Activated CD4-positive, alpha-beta memory T cell treated with anti-CD3 and anti-CD28 coated beads, Interleukin-2, amount 10 ng/mL, durations not matched to agents 7 days and 5 days (primary cell): ENCODE results near the gene DDX51. TPM values are rescaled to one million over a fixed set of nuclear protein-coding genes. Genes with fewer than 3 reads are reported as not detected.
"Not testable (repeated sequence)": the region's sequence is repeated elsewhere in the genome, so short reads cannot be mapped to it uniquely, and the experiment has no call there.

Experiments
- CTCF ChIA-PET: fragments of 350-600 bp; sonication (Branson Sonifier 250); formaldehyde crosslinking; loops from one replicate; lab custom pipeline; 2021; ENCODE audit warnings: antibody characterized with exemption, inconsistent platforms; lab: Charles Lee
- POLR2A ChIA-PET: fragments of 350-600 bp; sonication (Branson Sonifier 250); formaldehyde crosslinking; loops from one replicate; lab custom pipeline; 2021; ENCODE audit warnings: antibody characterized with exemption; lab: Charles Lee
- DNase-seq: peaks from one replicate; pipeline ENCODE4 v3.0.0-alpha.2; 2020
- H3K27ac Mint-ChIP-seq: one replicate; pipeline ENCODE4 v1.8.0; 2021; ENCODE audit warnings: mild to moderate bottlenecking, mixed read lengths
- H3K27me3 Mint-ChIP-seq: one replicate; pipeline ENCODE4 v1.8.0; 2021; ENCODE audit warnings: mixed read lengths
- H3K36me3 Mint-ChIP-seq: one replicate; pipeline ENCODE4 v1.8.0; 2021; ENCODE audit warnings: low read depth, mixed read lengths
- H3K4me1 Mint-ChIP-seq: one replicate; pipeline ENCODE4 v1.8.0; 2021; ENCODE audit warnings: mixed read lengths
- H3K4me3 Mint-ChIP-seq: one replicate; pipeline ENCODE4 v1.8.0; 2021; ENCODE audit warnings: mild to moderate bottlenecking, mixed read lengths
- H3K9me3 Mint-ChIP-seq: one replicate; pipeline ENCODE4 v1.8.0; 2021; ENCODE audit warnings: mixed read lengths
- total RNA-seq, 2 experiments: library from RNA; stranded (reverse); gene quantifications; one replicate each; pipeline ENCODE4 v1.2.3, GENCODE V29; 2021

The DDX51 gene
- total RNA-seq, 2 experiments from 2014 or later: 17.9 to 18.6 TPM

DNA sequence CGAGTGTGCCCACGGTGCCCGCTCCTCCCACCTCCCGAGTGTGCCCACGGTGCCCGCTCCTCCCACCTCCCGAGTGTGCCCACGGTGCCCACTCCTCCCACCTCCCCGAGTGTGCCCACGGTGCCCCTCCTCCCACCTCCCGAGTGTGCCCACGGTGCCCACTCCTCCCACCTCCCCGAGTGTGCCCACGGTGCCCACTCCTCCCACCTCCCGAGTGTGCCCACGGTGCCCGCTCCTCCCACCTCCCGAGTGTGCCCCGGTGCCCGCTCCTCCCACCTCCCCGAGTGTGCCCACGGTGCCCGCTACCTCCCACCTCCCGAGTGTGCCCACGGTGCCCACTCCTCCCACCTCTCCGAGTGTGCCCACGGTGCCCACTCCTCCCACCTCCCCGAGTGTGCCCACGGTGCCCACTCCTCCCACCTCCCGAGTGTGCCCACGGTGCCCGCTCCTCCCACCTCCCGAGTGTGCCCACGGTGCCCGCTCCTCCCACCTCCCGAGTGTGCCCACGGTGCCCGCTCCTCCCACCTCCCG is 9.4 kb downstream of the DDX51 start:
- POLR2A ChIA-PET, H3K27ac Mint-ChIP-seq: not testable (repeated sequence)

DNA sequence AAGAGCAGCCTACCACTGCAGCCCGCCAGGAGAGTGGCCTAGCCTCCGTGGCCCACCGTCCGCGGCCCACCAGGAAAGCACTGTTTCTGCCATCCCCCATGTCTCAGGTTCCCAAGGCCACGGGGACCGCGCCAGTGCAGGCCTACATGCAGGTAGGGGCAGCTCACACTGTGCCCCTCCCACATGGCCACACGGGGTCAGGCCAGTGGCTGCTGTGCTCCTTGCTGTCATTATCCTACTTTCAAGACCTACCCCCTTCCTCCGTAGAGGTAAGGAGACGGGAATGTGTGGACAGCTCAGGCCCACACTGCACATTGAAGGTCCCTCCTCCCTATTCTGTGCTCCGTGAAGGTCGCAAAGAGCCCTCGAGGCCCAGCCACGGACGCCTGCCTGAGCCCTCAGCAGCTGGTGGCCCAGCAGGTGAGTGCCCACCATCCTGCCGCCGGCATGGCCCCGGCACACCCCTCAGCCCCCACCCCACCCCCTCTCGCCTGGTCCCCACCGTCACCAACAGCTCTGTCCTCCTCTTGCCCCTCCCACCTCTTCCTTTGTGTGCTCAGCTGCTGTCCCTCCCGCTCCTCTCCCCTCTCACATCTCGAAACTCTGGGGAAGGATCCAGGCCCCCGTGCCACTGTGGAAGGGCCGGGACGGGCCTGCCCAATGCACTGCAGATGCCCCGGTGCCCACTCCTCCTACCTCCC is 10.0 kb downstream of the DDX51 start:
- CTCF ChIA-PET: no interaction called here
- H3K36me3 Mint-ChIP-seq: peaks cover 13% of the 10 kb centered on the region
- no peaks in the 10 kb centered on the region for H3K4me1 Mint-ChIP-seq
- no peak overlapping the region for H3K4me3 Mint-ChIP-seq
- no peaks in the 10 kb centered on the region for H3K27me3 Mint-ChIP-seq
- POLR2A ChIA-PET: no interaction called here
- DNase-seq: no peak
- H3K9me3 Mint-ChIP-seq: peaks cover 3% of the 10 kb centered on the region
- H3K27ac Mint-ChIP-seq: no peak overlapping the region

More for the DNA sequence above, 9.4 kb downstream of the DDX51 start:
- H3K4me3 Mint-ChIP-seq, CTCF ChIA-PET, H3K4me1 Mint-ChIP-seq, H3K27me3 Mint-ChIP-seq, DNase-seq, H3K9me3 Mint-ChIP-seq: not testable (repeated sequence)
- H3K36me3 Mint-ChIP-seq: peaks cover 18% of the 10 kb centered on the region

DNA sequence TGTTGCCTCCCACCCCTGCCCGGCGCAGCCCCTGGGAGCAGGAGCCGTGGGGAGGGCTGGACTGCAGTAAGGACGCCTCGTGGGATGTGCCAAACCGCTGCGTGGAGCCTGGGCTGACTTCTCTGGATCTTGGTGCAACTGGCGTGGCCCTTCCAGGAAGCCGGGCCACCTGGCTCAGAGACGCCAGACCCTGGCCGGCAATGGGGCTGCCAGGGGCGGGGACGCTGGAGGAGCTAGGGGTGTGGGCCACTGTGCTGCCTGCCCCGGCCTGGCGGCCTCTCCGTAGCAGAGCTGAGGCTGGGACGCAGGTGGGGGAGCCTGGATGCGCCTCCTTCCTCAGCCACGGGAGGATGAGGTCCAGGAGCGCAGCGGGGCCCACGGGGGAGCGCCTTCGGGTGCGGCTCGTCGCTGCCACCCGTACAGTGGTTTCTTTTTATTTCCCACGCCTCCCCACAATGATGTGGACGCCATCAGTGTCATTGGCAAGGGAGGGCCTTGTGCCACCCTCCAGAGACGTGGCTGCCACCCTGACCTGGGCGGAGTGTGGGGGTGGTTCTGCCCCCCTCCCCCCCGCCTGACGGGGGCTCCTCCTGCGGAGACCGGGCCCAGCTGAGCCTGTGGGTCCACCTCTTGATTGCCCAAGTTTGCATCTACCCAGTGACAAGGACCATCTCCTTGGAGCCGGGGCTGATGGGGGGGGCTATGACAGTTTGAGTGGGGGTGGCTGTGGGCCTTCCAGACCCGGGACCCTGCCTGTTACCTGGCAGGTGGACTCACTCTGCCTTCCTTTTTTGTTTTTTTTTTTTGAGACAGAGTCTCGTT is 11.3 kb downstream of the DDX51 start:
- H3K4me1 Mint-ChIP-seq: no peaks in the 10 kb centered on the region
- peaks cover 16% of the 10 kb centered on the region for H3K36me3 Mint-ChIP-seq
- H3K4me3 Mint-ChIP-seq: no peak overlapping the region
- ChIA-PET POLR2A (interaction anchor here (1.6 kb wide), 1 partner anchor 13 kb away, joined by 4 read pairs; no protein-coding TSS in a partner anchor), CTCF (interaction anchor here (1.2 kb wide), 1 partner anchor 422 kb away, joined by 4 read pairs; the partner anchor contains the start of gene SFSWAP)
- no peak overlapping the region for H3K27ac Mint-ChIP-seq
- H3K27me3 Mint-ChIP-seq: no peaks in the 10 kb centered on the region
- H3K9me3 Mint-ChIP-seq: peaks cover 7% of the 10 kb centered on the region
- DNase-seq: no peak

DNA sequence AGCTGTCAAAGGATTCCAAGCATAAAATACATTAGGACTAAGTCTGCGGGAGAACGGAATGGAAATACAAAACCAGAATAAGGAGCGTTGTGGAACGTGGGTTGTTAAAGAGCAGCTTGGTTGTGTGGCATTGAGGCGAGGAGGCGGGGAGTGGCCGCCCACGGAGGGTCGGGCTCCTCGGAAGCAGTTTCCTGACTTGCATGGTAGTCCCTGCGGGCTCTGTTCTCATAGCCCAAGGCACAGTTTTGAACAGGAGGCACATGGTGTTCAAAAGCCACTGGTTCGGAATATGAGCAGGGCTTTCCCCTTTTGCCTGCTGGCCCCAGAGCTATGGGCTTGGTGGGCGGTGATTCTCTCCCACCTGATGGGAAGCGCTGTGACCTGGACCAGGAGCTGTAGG is 12.2 kb downstream of the DDX51 start:
- POLR2A ChIA-PET: interaction anchor here (1.6 kb wide), 1 partner anchor 14 kb away, joined by 4 read pairs; no protein-coding TSS in a partner anchor
- Mint-ChIP-seq H3K4me3 (no peak overlapping the region), H3K27ac (no peak overlapping the region), H3K36me3 (peaks cover 13% of the 10 kb centered on the region), H3K9me3 (peaks cover 5% of the 10 kb centered on the region), H3K27me3 (no peaks in the 10 kb centered on the region), H3K4me1 (no peaks in the 10 kb centered on the region)
- DNase-seq: no peak
- CTCF ChIA-PET: interaction anchor here (1.2 kb wide), 1 partner anchor 421 kb away, joined by 4 read pairs; the partner anchor contains the start of gene SFSWAP

DNA sequence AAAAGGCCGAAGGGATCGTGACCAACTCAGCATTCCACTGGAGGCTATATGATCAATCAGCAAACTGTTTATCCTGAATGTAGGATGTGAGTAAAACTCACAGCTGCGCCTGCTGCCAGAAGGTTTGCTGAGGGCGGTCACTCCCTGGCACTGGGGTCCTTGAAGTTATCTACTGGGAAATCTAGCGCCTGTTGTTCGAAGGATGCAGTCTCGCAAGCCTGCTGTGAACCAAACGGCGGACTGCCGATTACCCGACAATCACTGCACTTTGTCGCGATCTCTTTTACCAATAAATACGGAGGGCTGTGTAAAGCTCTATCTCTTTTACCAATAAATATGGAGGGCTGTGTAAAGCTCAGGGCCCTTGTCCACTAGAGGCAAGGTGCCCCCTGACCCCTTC is 12.9 kb downstream of the DDX51 start:
- no peaks in the 10 kb centered on the region for H3K27me3 Mint-ChIP-seq

DNA sequence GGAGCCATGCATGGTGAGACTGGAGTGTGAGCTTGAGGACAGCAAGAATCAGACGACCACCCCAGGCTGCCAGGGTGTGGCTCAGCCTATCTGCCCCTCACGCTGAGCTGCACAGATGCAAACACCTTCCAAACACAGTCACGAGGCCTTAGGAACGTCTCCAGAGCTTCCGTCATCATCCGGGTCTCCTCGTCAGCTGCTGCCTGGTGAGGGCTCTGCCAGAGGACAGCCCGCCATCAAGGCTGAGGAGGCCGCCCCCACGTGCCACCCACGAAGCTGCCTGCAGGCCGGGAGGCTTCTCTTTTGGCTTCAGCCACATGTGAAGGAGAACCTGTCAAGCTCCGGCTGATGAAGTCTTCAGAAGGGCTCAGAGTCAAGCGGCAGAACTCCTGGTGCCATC is 13.4 kb downstream of the DDX51 start:
- no peak overlapping the region for H3K4me3 Mint-ChIP-seq
- H3K27ac Mint-ChIP-seq: no peak overlapping the region
- H3K27me3 Mint-ChIP-seq: no peaks in the 10 kb centered on the region
- CTCF ChIA-PET: no interaction called here
- POLR2A ChIA-PET: interaction anchor here (0.8 kb wide), 1 partner anchor 46 kb away, joined by 3 read pairs; no protein-coding TSS in a partner anchor
- H3K4me1 Mint-ChIP-seq: no peaks in the 10 kb centered on the region
- peaks cover 20% of the 10 kb centered on the region for H3K36me3 Mint-ChIP-seq
- H3K9me3 Mint-ChIP-seq: peaks cover 5% of the 10 kb centered on the region
- no peak for DNase-seq

More for the DNA sequence above, 12.9 kb downstream of the DDX51 start:
- ChIA-PET POLR2A (interaction anchor here (1.6 kb wide), 1 partner anchor 14 kb away, joined by 4 read pairs; no protein-coding TSS in a partner anchor), CTCF (no interaction called here)
- DNase-seq: no peak
- Mint-ChIP-seq H3K4me3 (no peak overlapping the region), H3K4me1 (no peaks in the 10 kb centered on the region), H3K36me3 (peaks cover 20% of the 10 kb centered on the region), H3K9me3 (peaks cover 5% of the 10 kb centered on the region), H3K27ac (no peak overlapping the region)

DNA sequence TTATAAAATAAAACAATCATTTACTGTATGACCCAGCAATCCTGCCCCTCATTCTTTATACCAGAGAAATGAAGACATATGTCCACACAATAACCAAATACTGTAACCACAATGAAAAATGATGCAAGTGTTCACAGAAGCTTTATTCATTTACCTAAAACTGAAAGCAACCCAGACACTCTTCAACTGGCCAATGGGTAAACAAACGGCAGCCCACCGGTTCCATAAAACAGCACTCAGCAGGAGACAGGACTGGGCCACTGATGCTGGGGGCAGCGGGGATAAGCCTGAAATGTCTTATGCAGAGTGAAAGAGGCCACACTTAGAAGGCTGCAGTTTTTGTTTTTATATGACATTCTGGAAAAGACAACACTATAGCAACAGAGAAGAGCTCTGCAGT is 15.1 kb downstream of the DDX51 start:
- no peak overlapping the region for H3K27ac Mint-ChIP-seq
- POLR2A ChIA-PET: no interaction called here
- no peaks in the 10 kb centered on the region for H3K4me1 Mint-ChIP-seq
- H3K4me3 Mint-ChIP-seq: no peak overlapping the region
- H3K9me3 Mint-ChIP-seq: peaks cover 5% of the 10 kb centered on the region
- CTCF ChIA-PET: no interaction called here
- peaks cover 32% of the 10 kb centered on the region for H3K36me3 Mint-ChIP-seq
- H3K27me3 Mint-ChIP-seq: no peaks in the 10 kb centered on the region
- DNase-seq: no peak

DNA sequence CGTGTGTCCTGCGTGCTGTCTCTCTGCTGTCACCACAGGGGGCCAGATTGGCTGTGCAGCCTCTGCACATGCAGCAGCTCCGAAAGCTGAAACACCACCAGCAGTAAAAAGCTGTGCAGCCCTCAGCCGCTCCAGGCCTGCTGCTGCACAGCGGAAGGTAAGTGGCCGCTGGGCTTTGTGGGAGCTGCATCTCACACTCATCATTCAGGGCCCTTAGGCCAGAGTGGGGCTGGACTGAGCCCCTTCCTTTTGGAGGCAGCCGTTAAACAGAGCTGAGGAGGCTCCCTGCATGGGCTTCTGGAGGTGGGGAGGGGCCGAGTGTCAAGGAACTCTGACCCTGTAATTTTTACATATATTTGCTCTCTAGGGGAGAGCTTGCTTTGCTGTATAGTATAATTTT is 17.1 kb downstream of the DDX51 start:
- Mint-ChIP-seq H3K9me3 (peaks cover 5% of the 10 kb centered on the region), H3K27me3 (no peaks in the 10 kb centered on the region), H3K4me1 (no peaks in the 10 kb centered on the region), H3K36me3 (peaks cover 34% of the 10 kb centered on the region), H3K4me3 (no peak overlapping the region), H3K27ac (no peak overlapping the region)
- CTCF ChIA-PET: no interaction called here
- DNase-seq: no peak
- POLR2A ChIA-PET: no interaction called here

DNA sequence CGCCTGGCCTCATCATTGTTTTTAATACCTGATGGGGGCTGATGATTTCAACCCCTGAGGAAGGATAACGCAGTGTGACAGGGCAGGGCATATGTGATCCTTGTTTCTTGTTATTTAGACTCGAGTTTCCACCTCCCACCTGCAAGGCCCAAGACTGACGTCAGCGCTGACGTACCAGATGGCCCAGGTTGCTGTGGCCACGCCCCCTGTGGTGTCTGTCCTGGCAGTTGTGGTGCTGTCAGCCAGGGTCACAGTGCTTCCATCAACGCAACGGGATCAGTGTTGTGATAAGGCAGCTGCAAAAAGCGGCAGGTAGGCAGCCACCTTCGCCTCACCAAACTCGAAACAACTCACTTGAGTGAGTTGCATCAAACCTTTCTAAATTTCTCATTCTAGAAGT is 18.4 kb downstream of the DDX51 start:
- ChIA-PET POLR2A (no interaction called here), CTCF (no interaction called here)
- peaks cover 5% of the 10 kb centered on the region for H3K9me3 Mint-ChIP-seq
- H3K4me3 Mint-ChIP-seq: no peak overlapping the region
- no peak overlapping the region for H3K27ac Mint-ChIP-seq
- no peaks in the 10 kb centered on the region for H3K27me3 Mint-ChIP-seq
- no peaks in the 10 kb centered on the region for H3K4me1 Mint-ChIP-seq
- no peak for DNase-seq
- peaks cover 34% of the 10 kb centered on the region for H3K36me3 Mint-ChIP-seq

DNA sequence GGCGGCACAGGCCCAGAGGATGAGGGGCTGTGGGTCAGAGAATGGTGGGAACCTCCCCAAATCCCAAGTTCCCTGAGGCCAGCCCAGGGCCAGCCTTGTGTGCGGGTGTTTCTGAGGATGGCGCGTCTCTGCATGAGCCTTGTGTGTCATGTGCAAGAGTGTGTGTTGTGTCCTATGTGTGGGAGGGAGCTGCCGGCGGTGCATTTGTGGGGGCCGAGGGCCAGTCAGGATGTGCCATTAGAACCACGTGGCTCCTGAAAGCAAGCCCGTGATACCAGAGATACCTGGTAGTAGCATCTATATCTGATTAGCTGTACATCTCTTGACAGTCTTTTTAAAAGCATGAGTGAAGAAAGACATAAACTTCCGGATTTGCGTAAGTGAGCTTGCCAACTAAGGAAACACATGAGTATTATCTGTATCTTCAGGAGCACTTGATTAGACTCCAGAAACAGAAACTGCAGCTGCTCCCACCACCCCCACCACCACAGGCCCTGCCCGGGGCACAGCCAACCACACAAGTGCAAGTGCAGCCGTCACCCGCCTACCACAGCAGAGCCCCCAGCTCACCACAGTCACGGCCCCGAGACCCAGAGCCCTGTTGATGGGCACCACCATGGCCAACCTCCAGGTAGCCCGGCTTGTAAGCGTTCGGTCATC is 19.2 kb downstream of the DDX51 start:
- DNase-seq: no peak
- Mint-ChIP-seq H3K4me1 (no peaks in the 10 kb centered on the region), H3K9me3 (peaks cover 5% of the 10 kb centered on the region), H3K27ac (no peak overlapping the region), H3K27me3 (no peaks in the 10 kb centered on the region), H3K36me3 (peaks cover 34% of the 10 kb centered on the region), H3K4me3 (no peak overlapping the region)
- CTCF ChIA-PET: no interaction called here
- POLR2A ChIA-PET: no interaction called here

DNA sequence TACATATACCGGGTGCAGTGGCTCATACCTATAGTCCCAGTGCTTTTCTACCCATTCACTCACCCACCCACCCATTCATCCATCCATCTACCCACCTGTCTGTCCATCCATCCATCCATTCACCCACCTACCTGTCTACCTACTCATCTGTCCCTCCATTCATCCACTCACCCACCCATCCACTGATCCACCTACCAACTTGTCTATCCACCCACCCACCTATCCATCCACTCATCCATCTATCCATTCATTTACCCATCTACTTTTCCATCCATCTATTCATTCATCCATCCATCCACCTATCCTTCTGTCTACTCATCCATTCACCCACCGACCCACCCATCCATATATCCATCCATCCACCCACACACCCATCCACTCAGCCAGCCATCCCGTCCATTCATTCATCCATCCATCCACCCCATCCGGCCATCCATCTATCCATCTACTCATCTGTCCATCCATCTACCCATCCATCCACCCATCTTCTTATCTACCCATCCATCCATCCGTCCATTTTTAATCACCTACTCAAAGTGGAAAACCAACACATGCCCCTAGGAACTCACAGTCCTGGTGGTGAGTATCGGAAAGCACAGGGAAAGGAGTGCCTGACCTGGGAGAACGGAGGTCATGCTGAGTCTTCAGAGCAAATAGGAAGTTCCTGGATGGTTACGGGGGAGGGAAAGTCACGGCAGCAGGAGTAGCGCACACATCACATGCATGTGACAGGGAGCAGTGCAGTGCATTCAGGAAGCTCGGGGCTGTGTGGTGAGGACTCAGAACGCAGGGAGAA is 20.0 kb downstream of the DDX51 start:
- Mint-ChIP-seq H3K4me1 (no peaks in the 10 kb centered on the region), H3K27ac (no peak overlapping the region), H3K4me3 (no peak overlapping the region), H3K27me3 (no peaks in the 10 kb centered on the region), H3K36me3 (peaks cover 34% of the 10 kb centered on the region), H3K9me3 (peaks cover 5% of the 10 kb centered on the region)
- ChIA-PET POLR2A (no interaction called here), CTCF (no interaction called here)
- no peak for DNase-seq

DNA sequence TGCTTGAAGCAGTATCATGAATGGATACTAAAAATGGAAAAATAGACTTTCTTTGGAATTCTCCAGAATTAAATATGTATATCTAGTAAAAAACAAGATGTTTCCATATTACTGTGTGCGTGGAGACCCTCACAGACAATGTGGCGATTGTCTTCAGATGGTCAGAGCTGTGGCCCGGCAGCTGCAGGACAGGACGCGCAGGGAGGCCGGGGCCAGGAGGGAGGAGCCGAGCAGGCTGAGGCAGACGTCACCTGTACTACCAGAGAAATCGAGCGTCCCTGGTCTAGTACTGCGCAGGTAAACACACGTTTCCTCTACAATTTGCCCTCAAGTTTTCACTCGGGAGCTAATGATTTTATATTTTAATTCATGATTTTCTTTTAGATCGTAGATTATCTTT is 22.8 kb downstream of the DDX51 start:
- peaks cover 15% of the 10 kb centered on the region for H3K36me3 Mint-ChIP-seq
- ChIA-PET CTCF (no interaction called here), POLR2A (no interaction called here)
- H3K4me3 Mint-ChIP-seq: no peak overlapping the region
- no peak overlapping the region for H3K27ac Mint-ChIP-seq
- H3K9me3 Mint-ChIP-seq: no peaks in the 10 kb centered on the region
- no peaks in the 10 kb centered on the region for H3K4me1 Mint-ChIP-seq
- DNase-seq: no peak
- H3K27me3 Mint-ChIP-seq: no peaks in the 10 kb centered on the region
